Type B pancreatic cell (in vitro differentiated cells): ENCODE results near the gene PIGX. TPM values are rescaled to one million over a fixed set of nuclear protein-coding genes. Genes with fewer than 3 reads are reported as not detected.
A peak's percentile ranks its signal among the peaks of the same experiment; 100 is the strongest.

Experiments
- DNase-seq: peaks from one replicate; pipeline ENCODE4 v3.0.0; 2021; ENCODE audit warnings: mixed read lengths; ENCODE audit not compliant: unreplicated experiment; ENCODE audit errors: extremely low spot score
- H3K27ac Mint-ChIP-seq: 2 replicates; pipeline ENCODE4 v1.8.0; 2021; ENCODE audit warnings: mild to moderate bottlenecking, mixed read lengths
- H3K27me3 Mint-ChIP-seq: 2 replicates; pipeline ENCODE4 v1.8.0; 2021; ENCODE audit warnings: mixed read lengths
- H3K36me3 Mint-ChIP-seq: 2 replicates; pipeline ENCODE4 v1.8.0; 2021; ENCODE audit warnings: mixed read lengths
- H3K4me1 Mint-ChIP-seq: one replicate; pipeline ENCODE4 v1.8.0; 2021; ENCODE audit warnings: mixed read lengths; ENCODE audit not compliant: unreplicated experiment
- H3K4me3 Mint-ChIP-seq: 2 replicates; pipeline ENCODE4 v1.8.0; 2021; ENCODE audit warnings: mild to moderate bottlenecking, mixed read lengths
- H3K9me3 Mint-ChIP-seq: 2 replicates; pipeline ENCODE4 v1.8.0; 2021; ENCODE audit warnings: mixed read lengths
- long read RNA-seq: library from polyadenylated mRNA; unstranded; transcript quantifications from one replicate; pipeline ENCODE4 v2.0.0, GENCODE V29; 2020
- total RNA-seq: library from RNA; stranded (reverse); gene quantifications from 2 replicates; pipeline ENCODE4 v1.2.1, GENCODE V29; 2021; ENCODE audit warnings: low replicate concordance
- TF ChIP-seq, protein P1 (sequence below): fragments of 200-600 bp; sonication (generic); conservative IDR thresholded peaks from 2 replicates; pipeline ENCODE4 v1.5.0; 2021; ENCODE audit warnings: antibody characterized with exemption, mild to moderate bottlenecking

Gene PIGX
- 20.0 and 26.9 TPM in 2 replicates for total RNA-seq
- long read RNA-seq, partial matches to known transcripts: 1 of 3 reads
- long read RNA-seq, other reads (novel, unspliced or antisense): 2 of 3 reads

- Mint-ChIP-seq H3K4me1 (peaks cover 14% of the 10 kb centered on the region), H3K9me3 (no peaks in the 10 kb centered on the region), H3K27me3 (no peaks in the 10 kb centered on the region), H3K36me3 (no peaks in the 10 kb centered on the region), H3K27ac (peak within 1 kb of the TSS; percentile 81), H3K4me3 (peak within 1 kb of the TSS; percentile 89)
- peak; percentile 92 for DNase-seq
- TF ChIP-seq, protein P1, sequence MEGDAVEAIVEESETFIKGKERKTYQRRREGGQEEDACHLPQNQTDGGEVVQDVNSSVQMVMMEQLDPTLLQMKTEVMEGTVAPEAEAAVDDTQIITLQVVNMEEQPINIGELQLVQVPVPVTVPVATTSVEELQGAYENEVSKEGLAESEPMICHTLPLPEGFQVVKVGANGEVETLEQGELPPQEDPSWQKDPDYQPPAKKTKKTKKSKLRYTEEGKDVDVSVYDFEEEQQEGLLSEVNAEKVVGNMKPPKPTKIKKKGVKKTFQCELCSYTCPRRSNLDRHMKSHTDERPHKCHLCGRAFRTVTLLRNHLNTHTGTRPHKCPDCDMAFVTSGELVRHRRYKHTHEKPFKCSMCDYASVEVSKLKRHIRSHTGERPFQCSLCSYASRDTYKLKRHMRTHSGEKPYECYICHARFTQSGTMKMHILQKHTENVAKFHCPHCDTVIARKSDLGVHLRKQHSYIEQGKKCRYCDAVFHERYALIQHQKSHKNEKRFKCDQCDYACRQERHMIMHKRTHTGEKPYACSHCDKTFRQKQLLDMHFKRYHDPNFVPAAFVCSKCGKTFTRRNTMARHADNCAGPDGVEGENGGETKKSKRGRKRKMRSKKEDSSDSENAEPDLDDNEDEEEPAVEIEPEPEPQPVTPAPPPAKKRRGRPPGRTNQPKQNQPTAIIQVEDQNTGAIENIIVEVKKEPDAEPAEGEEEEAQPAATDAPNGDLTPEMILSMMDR: no peak
Observed at GRCh38 chr3:196711838-196712513, at the start of gene PIGX, which contains the start of gene CEP19. PIGX (plus strand) TSS chr3:196712377. CEP19 (minus strand) TSS chr3:196712250; CDS start chr3:196708657, 3,593 bp downstream.

GRCh38 chr3:196662711-196663571 lies 49.2 kb upstream of the PIGX start:
- H3K27me3 Mint-ChIP-seq: no peaks in the 10 kb centered on the region
- TF ChIP-seq, protein P1: no peak
- no peaks in the 10 kb centered on the region for H3K9me3 Mint-ChIP-seq
- peaks cover 24% of the 10 kb centered on the region for H3K4me1 Mint-ChIP-seq
- H3K36me3 Mint-ChIP-seq: no peaks in the 10 kb centered on the region
- H3K27ac Mint-ChIP-seq: no peak overlapping the region
- no peak overlapping the region for H3K4me3 Mint-ChIP-seq
- DNase-seq: no peak

DNA sequence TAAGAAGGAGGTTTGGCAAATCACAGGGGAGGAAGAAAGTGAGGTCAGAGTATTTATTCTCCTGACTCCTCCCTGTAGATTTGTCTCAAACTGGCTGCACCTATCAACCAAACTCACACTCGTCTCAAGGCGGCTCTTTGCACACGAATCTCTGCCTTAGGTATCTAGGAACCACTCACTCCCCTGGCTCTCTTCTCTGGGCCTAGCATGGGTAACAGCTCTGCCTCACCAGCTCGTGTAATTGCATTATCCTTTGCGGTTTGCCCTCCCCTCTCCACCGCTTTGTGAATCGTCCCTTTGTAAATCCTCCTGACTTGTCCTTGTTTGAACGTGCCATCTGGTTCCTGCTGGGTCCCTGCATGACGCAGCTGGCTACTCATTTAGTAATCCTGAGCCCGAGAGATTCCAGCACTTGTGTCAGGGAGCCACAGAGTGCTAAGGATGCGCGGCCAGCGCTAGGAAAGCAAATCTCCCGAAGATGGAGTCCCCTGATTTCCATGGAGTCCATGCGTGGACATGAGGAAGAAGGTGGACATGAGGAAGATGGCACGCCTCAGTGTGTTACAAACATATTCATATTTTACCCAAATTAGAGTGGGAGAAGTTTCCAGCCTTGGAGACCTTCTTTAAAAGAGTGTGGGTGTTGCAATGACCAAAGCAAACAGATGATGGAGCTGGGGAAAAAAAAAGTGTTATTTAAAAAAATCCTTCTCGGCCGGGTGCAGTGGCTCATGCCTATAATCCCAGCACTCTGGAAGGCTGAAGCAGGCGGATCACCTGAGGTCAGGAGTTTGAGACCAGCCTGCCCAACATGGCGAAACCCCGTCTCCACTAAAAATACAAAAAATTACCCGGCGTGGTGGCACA lies 45.9 kb upstream of the PIGX start:
- peak overlapping the region; percentile 11 for H3K27ac Mint-ChIP-seq
- H3K4me3 Mint-ChIP-seq: no peak overlapping the region
- TF ChIP-seq, protein P1: no peak
- H3K9me3 Mint-ChIP-seq: no peaks in the 10 kb centered on the region
- H3K27me3 Mint-ChIP-seq: peaks cover 4% of the 10 kb centered on the region
- H3K36me3 Mint-ChIP-seq: no peaks in the 10 kb centered on the region
- DNase-seq: no peak
- H3K4me1 Mint-ChIP-seq: peaks cover 30% of the 10 kb centered on the region

DNA sequence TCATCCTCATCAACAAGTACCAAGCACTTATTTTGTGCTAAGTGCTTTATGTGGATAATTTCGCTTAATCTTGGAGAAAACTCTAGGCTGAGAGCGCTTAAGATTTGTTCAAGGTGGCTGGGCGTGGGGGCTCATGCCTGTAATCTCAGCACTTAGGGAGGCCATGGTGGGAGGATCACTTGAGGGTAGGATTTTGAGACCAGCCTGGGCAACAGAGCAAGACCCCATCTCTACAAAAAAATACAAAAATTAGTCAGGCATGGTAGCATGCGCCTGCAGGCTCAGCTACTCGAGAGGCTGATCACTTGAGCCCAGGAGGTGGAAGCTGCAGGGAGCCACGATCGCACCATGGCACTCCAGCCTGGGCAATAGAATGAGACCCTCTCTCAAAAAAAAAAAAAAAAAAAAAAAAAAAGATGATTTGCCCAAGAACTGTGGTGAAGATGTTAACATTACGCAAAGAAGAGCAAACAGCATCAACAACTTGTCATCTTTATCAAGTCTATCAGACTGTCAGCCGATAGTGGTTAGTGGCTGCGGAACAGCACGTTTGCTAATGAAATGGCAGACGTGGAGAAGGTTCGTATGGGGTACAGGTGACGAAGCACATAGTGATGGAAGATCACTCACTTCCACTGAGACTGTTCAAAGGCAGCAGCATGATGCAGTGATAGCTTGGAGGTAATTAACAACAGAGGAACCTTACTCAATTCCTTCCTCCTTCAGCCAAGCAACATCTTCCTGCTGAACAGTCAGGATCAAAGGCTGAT lies 44.9 kb upstream of the PIGX start:
- Mint-ChIP-seq H3K4me1 (peaks cover 30% of the 10 kb centered on the region), H3K9me3 (no peaks in the 10 kb centered on the region), H3K36me3 (no peaks in the 10 kb centered on the region), H3K27ac (no peak overlapping the region), H3K4me3 (no peak overlapping the region), H3K27me3 (peaks cover 4% of the 10 kb centered on the region)
- TF ChIP-seq, protein P1: no peak
- DNase-seq: no peak

- Mint-ChIP-seq H3K4me3 (no peak overlapping the region), H3K4me1 (peaks cover 17% of the 10 kb centered on the region), H3K27me3 (peaks cover 4% of the 10 kb centered on the region), H3K36me3 (no peaks in the 10 kb centered on the region), H3K27ac (no peak overlapping the region), H3K9me3 (no peaks in the 10 kb centered on the region)
- DNase-seq: no peak
- TF ChIP-seq, protein P1: no peak
Observed at GRCh38 chr3:196670339-196670738, 41.8 kb upstream of the PIGX start.
